ENCODE results near the gene CDC16. TPM values are rescaled to one million over a fixed set of nuclear protein-coding genes. Genes with fewer than 3 reads are reported as not detected.
"Not testable (repeated sequence)": the region's sequence is repeated elsewhere in the genome, so short reads cannot be mapped to it uniquely, and the experiment has no call there.

The CDC16 gene
- polyA plus RNA-seq (2011; rRNA removed) (88.2 and 112 TPM in 2 replicates), polyA minus RNA-seq (2011; rRNA and poly(A)+ RNA removed) (53.5 and 78.5 TPM in 2 replicates)

GRCh38 chr13:114234645-114235421 is at the start of gene CDC16:
TSS of gene CDC16 (plus strand) at chr13:114234897. CDS start at chr13:114235085, 188 bp downstream.
- no peaks in the 10 kb centered on the region for H3K27me3 ChIP-seq (ENCODE audit: control insufficient read depth, insufficient read depth, low read length)
- H3K4me3 ChIP-seq (ENCODE audit: low read depth, low read length) = peak within 1 kb of the TSS; percentile 91
- CTCF ChIA-PET = no interaction called here
- TF ChIP-seq CTCF (IDR thresholded peaks at IDR 0.05; ENCODE audit: low read depth, low read length) = no peak
- peak within 1 kb of the TSS; percentile 47 for H3K27ac ChIP-seq (ENCODE audit: low read depth, low read length)
- POLR2A ChIA-PET = no interaction called here
- H3K9me3 ChIP-seq (ENCODE audit: control insufficient read depth, insufficient read depth, low read length) = peaks cover 3% of the 10 kb centered on the region; the same call in 1 of the 2 replicates
- DNase-seq (ENCODE audit: low read depth, low spot score) = peak; percentile 72

GRCh38 chr13:114185182-114185971 is 49.3 kb upstream of the CDC16 start:
- no peak for DNase-seq (ENCODE audit: low read depth, low spot score)
- ChIA-PET POLR2A (no interaction called here), CTCF (no interaction called here)
- Histone ChIP-seq H3K4me3 (ENCODE audit: low read depth, low read length) (no peak overlapping the region), H3K27ac (ENCODE audit: low read depth, low read length) (no peak overlapping the region), H3K27me3 (ENCODE audit: control insufficient read depth, insufficient read depth, low read length) (peaks cover 14% of the 10 kb centered on the region), H3K9me3 (ENCODE audit: control insufficient read depth, insufficient read depth, low read length) (peaks cover 20% of the 10 kb centered on the region)
- TF ChIP-seq CTCF (IDR thresholded peaks at IDR 0.05; ENCODE audit: low read depth, low read length) = no peak

GRCh38 chr13:114194853-114195252 is 39.8 kb upstream of the CDC16 start:
- peaks cover 10% of the 10 kb centered on the region for H3K9me3 ChIP-seq (ENCODE audit: control insufficient read depth, insufficient read depth, low read length)
- no peak for DNase-seq (ENCODE audit: low read depth, low spot score)
- H3K27ac ChIP-seq (ENCODE audit: low read depth, low read length) = no peak overlapping the region
- ChIA-PET CTCF (no interaction called here), POLR2A (no interaction called here)
- H3K27me3 ChIP-seq (ENCODE audit: control insufficient read depth, insufficient read depth, low read length) = peaks cover 25% of the 10 kb centered on the region
- H3K4me3 ChIP-seq (ENCODE audit: low read depth, low read length) = no peak overlapping the region
- TF ChIP-seq CTCF (IDR thresholded peaks at IDR 0.05; ENCODE audit: low read depth, low read length) = no peak

GRCh38 chr13:114196629-114197028 is 38.1 kb upstream of the CDC16 start:
- Histone ChIP-seq H3K9me3 (ENCODE audit: control insufficient read depth, insufficient read depth, low read length) (peaks cover 15% of the 10 kb centered on the region; the same call in 1 of the 2 replicates), H3K27me3 (ENCODE audit: control insufficient read depth, insufficient read depth, low read length) (peaks cover 37% of the 10 kb centered on the region), H3K27ac (ENCODE audit: low read depth, low read length) (no peak overlapping the region), H3K4me3 (ENCODE audit: low read depth, low read length) (no peak overlapping the region)
- ChIA-PET POLR2A (no interaction called here), CTCF (no interaction called here)
- no peak for DNase-seq (ENCODE audit: low read depth, low spot score)
- no peak for TF ChIP-seq CTCF (IDR thresholded peaks at IDR 0.05; ENCODE audit: low read depth, low read length)

- CTCF ChIA-PET = no interaction called here
- DNase-seq (ENCODE audit: low read depth, low spot score) = no peak
Measured at GRCh38 chr13:114198556-114198955, 36.1 kb upstream of the CDC16 start.

GRCh38 chr13:114199526-114199925 is 35.2 kb upstream of the CDC16 start:
- DNase-seq (ENCODE audit: low read depth, low spot score); CTCF ChIA-PET; H3K4me3 ChIP-seq (ENCODE audit: low read depth, low read length); POLR2A ChIA-PET; H3K27ac ChIP-seq (ENCODE audit: low read depth, low read length): not testable (repeated sequence)
- H3K27me3 ChIP-seq (ENCODE audit: control insufficient read depth, insufficient read depth, low read length) = peaks cover 35% of the 10 kb centered on the region
- peaks cover 15% of the 10 kb centered on the region; the same call in 1 of the 2 replicates for H3K9me3 ChIP-seq (ENCODE audit: control insufficient read depth, insufficient read depth, low read length)

More at GRCh38 chr13:114198556-114198955, 36.1 kb upstream of the CDC16 start:
- POLR2A ChIA-PET = no interaction called here
- H3K9me3 ChIP-seq (ENCODE audit: control insufficient read depth, insufficient read depth, low read length) = peaks cover 15% of the 10 kb centered on the region; the same call in 1 of the 2 replicates
- H3K4me3 ChIP-seq (ENCODE audit: low read depth, low read length) = no peak overlapping the region
- H3K27ac ChIP-seq (ENCODE audit: low read depth, low read length) = no peak overlapping the region
- no peak for TF ChIP-seq CTCF (IDR thresholded peaks at IDR 0.05; ENCODE audit: low read depth, low read length)
- H3K27me3 ChIP-seq (ENCODE audit: control insufficient read depth, insufficient read depth, low read length) = peaks cover 38% of the 10 kb centered on the region

Data from AG04450 (cell line).